Breast epithelium (tissue), 3 donors: Measurements from ENCODE around the gene TAAR9.

ENCODE experiments used
- CTCF ChIP-seq, 3 donors: fragments of 450-650 bp; IDR thresholded peaks; one replicate each; pipeline ENCODE4 v1.5.1; 2016 to 2017; ENCODE audit warnings: antibody characterized with exemption in 3 of 3, mild to moderate bottlenecking in 3 of 3, moderate library complexity in 3 of 3
- POLR2A ChIP-seq: fragments of 450-650 bp; IDR thresholded peaks from one replicate; pipeline ENCODE4 v1.6.1; 2016; ENCODE audit warnings: antibody characterized with exemption, mild to moderate bottlenecking, moderate library complexity
- POLR2AphosphoS5 ChIP-seq, 3 donors: sonication (generic); formaldehyde crosslinking; IDR thresholded peaks; one replicate each; pipeline ENCODE4 v1.6.1; 2017; ENCODE audit warnings: antibody characterized with exemption in 3 of 3

GRCh38 chr6:132566404-132566803, 28.3 kb downstream of the TAAR9 start:
- no peak for TF ChIP-seq CTCF (IDR thresholded peaks at IDR 0.05)
- TF ChIP-seq POLR2A, result no peak
- no peak for TF ChIP-seq POLR2AphosphoS5 (IDR thresholded peaks at IDR 0.05)
